Astrocyte (in vitro differentiated cells and primary cell): ENCODE measurements around the gene EIF3D. TPM values are rescaled to one million over a fixed set of nuclear protein-coding genes. Genes with fewer than 3 reads are reported as not detected.

ENCODE experiments used
- DNase-seq: peaks from one replicate; pipeline ENCODE4 v3.0.0-alpha.2; 2010; ENCODE audit warnings: low read depth
- FAIRE-seq: peaks from 2 replicates; lab custom pipeline; 2011; peaks lifted over from hg19 to GRCh38; lab: Jason Lieb, UNC
- H2AFZ ChIP-seq: 2 replicates; pipeline ENCODE4 v1.6.0; 2012; ENCODE audit warnings: low read depth, low read length, inconsistent platforms
- H3K27ac ChIP-seq: 2 replicates; pipeline ENCODE4 v1.5.1; 2011; ENCODE audit warnings: low read depth, low read length, inconsistent platforms
- H3K27me3 ChIP-seq: 2 replicates; pipeline ENCODE4 v1.6.0; 2011; ENCODE audit warnings: low read length, inconsistent platforms; ENCODE audit not compliant: insufficient read depth
- H3K36me3 ChIP-seq: 2 replicates; pipeline ENCODE4 v1.5.1; 2011; ENCODE audit warnings: low read length, inconsistent platforms; ENCODE audit not compliant: insufficient read depth
- H3K4me1 ChIP-seq: 2 replicates; pipeline ENCODE4 v1.5.1; 2011; ENCODE audit warnings: low read length, inconsistent platforms; ENCODE audit not compliant: insufficient read depth
- H3K4me2 ChIP-seq: 2 replicates; pipeline ENCODE4 v1.6.0; 2012; ENCODE audit warnings: low read length, inconsistent platforms
- H3K4me3 ChIP-seq: 2 replicates; pipeline ENCODE4 v1.5.1; 2011; ENCODE audit warnings: low read depth, mild to moderate bottlenecking, low read length, inconsistent platforms; ENCODE audit not compliant: insufficient read depth
- H3K79me2 ChIP-seq: 2 replicates; pipeline ENCODE4 v1.6.0; 2012; ENCODE audit warnings: mild to moderate bottlenecking, low read length, inconsistent platforms; ENCODE audit not compliant: insufficient read depth
- H3K9ac ChIP-seq: 2 replicates; pipeline ENCODE4 v1.6.0; 2012; ENCODE audit warnings: mild to moderate bottlenecking, low read length, inconsistent platforms
- H3K9me3 ChIP-seq: 2 replicates; pipeline ENCODE4 v1.5.1; 2012; ENCODE audit warnings: low read depth, mild to moderate bottlenecking, low read length, inconsistent platforms; ENCODE audit not compliant: insufficient read depth
- H4K20me1 ChIP-seq: 2 replicates; pipeline ENCODE4 v1.6.0; 2012; ENCODE audit warnings: low read length, inconsistent platforms; ENCODE audit not compliant: insufficient read depth
- H3K27ac Mint-ChIP-seq: one replicate; pipeline ENCODE4 v1.8.0; 2021; ENCODE audit warnings: mild to moderate bottlenecking, mixed read lengths; ENCODE audit not compliant: unreplicated experiment
- H3K27me3 Mint-ChIP-seq: one replicate; pipeline ENCODE4 v1.8.0; 2021; ENCODE audit warnings: low read depth, mixed read lengths; ENCODE audit not compliant: unreplicated experiment
- H3K36me3 Mint-ChIP-seq: one replicate; pipeline ENCODE4 v1.8.0; 2021; ENCODE audit warnings: low read depth, mixed read lengths; ENCODE audit not compliant: unreplicated experiment
- H3K4me1 Mint-ChIP-seq: one replicate; pipeline ENCODE4 v1.8.0; 2021; ENCODE audit warnings: low read depth, mixed read lengths; ENCODE audit not compliant: unreplicated experiment
- H3K4me3 Mint-ChIP-seq: one replicate; pipeline ENCODE4 v1.8.0; 2021; ENCODE audit warnings: mild to moderate bottlenecking, moderate library complexity, mixed read lengths; ENCODE audit not compliant: unreplicated experiment
- H3K9me3 Mint-ChIP-seq: one replicate; pipeline ENCODE4 v1.8.0; 2021; ENCODE audit warnings: mild to moderate bottlenecking, mixed read lengths; ENCODE audit not compliant: unreplicated experiment
- EZH2 ChIP-seq: IDR thresholded peaks from 2 replicates; pipeline ENCODE4 v1.6.1; 2012; ENCODE audit warnings: mild to moderate bottlenecking, low read length, inconsistent platforms; ENCODE audit not compliant: insufficient read depth
- total RNA-seq: library from RNA; stranded (reverse); gene quantifications from 2 replicates; pipeline ENCODE4 v1.2.1, GENCODE V29; 2021
- TF ChIP-seq, protein P1 (sequence below): IDR thresholded peaks from 2 replicates; pipeline ENCODE4 v1.5.1; 2011; ENCODE audit warnings: low read depth, mild to moderate bottlenecking, inconsistent platforms, low read length, moderate library complexity; ENCODE audit not compliant: insufficient read depth

The EIF3D gene
- total RNA-seq, 1 donor from 2014 or later, result 168 TPM

DNA sequence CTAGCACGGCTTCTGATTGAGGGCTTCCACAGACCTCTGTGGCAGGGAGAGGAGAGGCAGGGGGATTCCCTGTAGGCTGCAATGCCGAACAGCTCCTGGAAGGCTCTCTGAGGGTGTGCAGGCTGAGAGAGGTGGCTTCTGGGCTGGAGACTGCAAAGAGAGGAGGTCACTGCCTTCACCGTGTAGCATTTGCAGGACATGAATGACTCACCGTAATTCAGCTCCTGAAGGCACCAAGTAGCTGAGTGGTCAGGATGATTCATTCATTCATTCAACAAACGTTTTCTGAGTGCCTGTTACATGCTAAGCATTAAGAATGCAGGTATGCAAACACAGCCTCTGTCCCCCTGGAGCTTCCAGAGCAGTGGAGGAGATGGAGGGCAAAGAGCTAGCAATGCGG is 18.0 kb upstream of the EIF3D start:
- H3K4me3 ChIP-seq, result no peak overlapping the region
- Mint-ChIP-seq H3K27me3 (peaks cover 17% of the 10 kb centered on the region), H3K4me3 (no peak overlapping the region), H3K9me3 (no peaks in the 10 kb centered on the region), H3K36me3 (no peaks in the 10 kb centered on the region), H3K27ac (peak overlapping the region; percentile 23), H3K4me1 (peaks cover 16% of the 10 kb centered on the region)
- no peaks in the 10 kb centered on the region for H3K79me2 ChIP-seq
- DNase-seq (peak; percentile 86), FAIRE-seq (peak; percentile 95)
- H2AFZ ChIP-seq, result no peak overlapping the region
- H3K27me3 ChIP-seq, result peaks cover 11% of the 10 kb centered on the region
- H3K9me3 ChIP-seq, result no peaks in the 10 kb centered on the region
- H3K4me1 ChIP-seq, result peaks cover 29% of the 10 kb centered on the region
- H3K27ac ChIP-seq, result no peak overlapping the region
- H3K36me3 ChIP-seq, result no peaks in the 10 kb centered on the region
- TF ChIP-seq, protein P1, sequence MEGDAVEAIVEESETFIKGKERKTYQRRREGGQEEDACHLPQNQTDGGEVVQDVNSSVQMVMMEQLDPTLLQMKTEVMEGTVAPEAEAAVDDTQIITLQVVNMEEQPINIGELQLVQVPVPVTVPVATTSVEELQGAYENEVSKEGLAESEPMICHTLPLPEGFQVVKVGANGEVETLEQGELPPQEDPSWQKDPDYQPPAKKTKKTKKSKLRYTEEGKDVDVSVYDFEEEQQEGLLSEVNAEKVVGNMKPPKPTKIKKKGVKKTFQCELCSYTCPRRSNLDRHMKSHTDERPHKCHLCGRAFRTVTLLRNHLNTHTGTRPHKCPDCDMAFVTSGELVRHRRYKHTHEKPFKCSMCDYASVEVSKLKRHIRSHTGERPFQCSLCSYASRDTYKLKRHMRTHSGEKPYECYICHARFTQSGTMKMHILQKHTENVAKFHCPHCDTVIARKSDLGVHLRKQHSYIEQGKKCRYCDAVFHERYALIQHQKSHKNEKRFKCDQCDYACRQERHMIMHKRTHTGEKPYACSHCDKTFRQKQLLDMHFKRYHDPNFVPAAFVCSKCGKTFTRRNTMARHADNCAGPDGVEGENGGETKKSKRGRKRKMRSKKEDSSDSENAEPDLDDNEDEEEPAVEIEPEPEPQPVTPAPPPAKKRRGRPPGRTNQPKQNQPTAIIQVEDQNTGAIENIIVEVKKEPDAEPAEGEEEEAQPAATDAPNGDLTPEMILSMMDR, result no peak
- TF ChIP-seq EZH2, result no peak
- no peaks in the 10 kb centered on the region for H4K20me1 ChIP-seq
- peak overlapping the region; percentile 54 for H3K4me2 ChIP-seq
- H3K9ac ChIP-seq, result no peak overlapping the region

DNA sequence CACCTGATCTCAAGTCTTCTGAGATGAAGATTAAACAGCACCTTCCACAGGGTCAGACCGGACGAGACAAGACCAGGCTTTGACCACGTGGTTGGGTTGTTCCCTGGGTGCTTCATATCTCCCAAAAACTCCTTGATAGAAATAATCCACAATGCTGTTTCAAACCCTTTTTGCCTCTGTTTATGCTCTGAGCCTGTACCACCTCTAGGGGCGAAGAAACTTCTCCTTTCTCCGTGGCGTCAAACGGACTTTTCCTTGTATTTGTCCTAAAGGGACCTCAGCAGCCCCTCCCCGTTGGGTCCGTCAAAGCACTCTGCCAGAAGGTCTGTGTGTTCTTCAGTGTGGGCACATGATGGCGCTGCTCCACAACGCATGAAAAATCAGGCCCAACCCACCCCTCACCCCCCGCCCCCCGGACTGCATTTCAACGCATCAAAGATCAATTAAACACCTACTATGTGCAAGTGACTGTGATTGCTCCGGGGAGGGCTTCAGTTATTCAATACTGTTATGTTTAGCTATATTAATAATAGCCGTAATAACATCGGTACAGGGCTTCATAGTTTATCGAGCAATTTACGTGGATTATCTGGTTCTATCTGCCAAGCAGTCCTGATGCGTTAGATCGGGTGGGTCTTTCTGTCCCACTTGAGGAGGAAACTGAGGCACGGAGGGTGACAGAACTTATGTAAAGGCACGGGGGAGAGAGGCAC is 17.3 kb upstream of the EIF3D start:
- DNase-seq, result no peak
- Histone ChIP-seq H2AFZ (peak overlapping the region; percentile 55), H3K4me3 (no peak overlapping the region), H4K20me1 (no peaks in the 10 kb centered on the region), H3K4me2 (peak overlapping the region; percentile 54), H3K9me3 (no peaks in the 10 kb centered on the region), H3K4me1 (peaks cover 33% of the 10 kb centered on the region), H3K79me2 (no peaks in the 10 kb centered on the region), H3K36me3 (no peaks in the 10 kb centered on the region), H3K9ac (peak overlapping the region; percentile 21), H3K27me3 (peaks cover 9% of the 10 kb centered on the region), H3K27ac (no peak overlapping the region)
- H3K27ac Mint-ChIP-seq, result no peak overlapping the region
- no peak for TF ChIP-seq EZH2
- TF ChIP-seq, protein P1, result peak; percentile 58
- no peaks in the 10 kb centered on the region for H3K36me3 Mint-ChIP-seq
- H3K9me3 Mint-ChIP-seq, result no peaks in the 10 kb centered on the region
- no peak overlapping the region for H3K4me3 Mint-ChIP-seq
- H3K4me1 Mint-ChIP-seq, result peaks cover 19% of the 10 kb centered on the region
- FAIRE-seq, result no peak
- H3K27me3 Mint-ChIP-seq, result peaks cover 10% of the 10 kb centered on the region

DNA sequence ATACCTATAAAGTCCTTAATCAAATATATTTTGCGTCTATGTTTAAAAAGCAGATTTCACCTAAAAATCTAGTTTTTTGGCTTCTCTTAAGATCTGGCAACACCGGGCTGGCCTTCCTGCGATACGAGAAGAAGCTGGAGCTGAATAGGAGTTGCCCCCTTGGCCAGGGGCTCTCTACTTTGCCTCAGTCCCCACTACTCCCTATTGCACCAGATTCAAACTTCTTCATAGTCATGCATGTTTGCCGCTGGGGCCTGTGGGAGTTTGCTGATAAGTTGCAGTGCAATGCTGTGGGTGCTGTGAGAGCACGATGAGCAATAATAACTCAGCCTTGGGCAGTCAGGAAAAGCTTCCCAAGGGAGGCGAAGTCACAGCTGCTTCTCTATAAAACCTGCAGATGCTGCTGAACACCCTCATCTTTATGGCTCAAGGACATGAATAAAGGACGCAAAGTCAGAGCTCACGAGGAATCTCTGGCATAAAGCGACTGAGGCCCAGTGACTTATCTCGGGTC is 15.2 kb upstream of the EIF3D start:
- Mint-ChIP-seq H3K9me3 (no peaks in the 10 kb centered on the region), H3K27ac (no peak overlapping the region), H3K4me1 (peaks cover 19% of the 10 kb centered on the region), H3K4me3 (no peak overlapping the region), H3K36me3 (peaks cover 2% of the 10 kb centered on the region), H3K27me3 (peaks cover 3% of the 10 kb centered on the region)
- Histone ChIP-seq H3K9ac (no peak overlapping the region), H3K4me3 (no peak overlapping the region), H3K4me2 (peak overlapping the region; percentile 12), H4K20me1 (no peaks in the 10 kb centered on the region), H3K4me1 (peaks cover 33% of the 10 kb centered on the region), H3K9me3 (no peaks in the 10 kb centered on the region), H3K27me3 (no peaks in the 10 kb centered on the region), H3K36me3 (no peaks in the 10 kb centered on the region), H3K27ac (no peak overlapping the region), H2AFZ (no peak overlapping the region), H3K79me2 (no peaks in the 10 kb centered on the region)
- DNase-seq, result peak; percentile 59
- no peak for FAIRE-seq
- TF ChIP-seq, protein P1, result no peak
- TF ChIP-seq EZH2, result no peak
